Neural cell (in vitro differentiated cells): ENCODE data around the gene IMMP2L. TPM values are rescaled to one million over a fixed set of nuclear protein-coding genes. Genes with fewer than 3 reads are reported as not detected.

Experiments
- H2AFZ ChIP-seq: fragments of 200-600, 300-800 bp; sonication (generic), shearing (Covaris generic); 2 replicates; pipeline ENCODE4 v1.6.0; 2014; ENCODE audit warnings: low read depth, mild to moderate bottlenecking, antibody characterized with exemption, low read length, moderate library complexity
- H3F3A ChIP-seq: fragments of 200-600 bp; shearing (Covaris generic); 2 replicates; pipeline ENCODE4 v1.6.1; 2016; ENCODE audit warnings: mild to moderate bottlenecking, moderate library complexity, mixed read lengths, antibody characterized with exemption, low read length; ENCODE audit not compliant: insufficient read depth, poor library complexity, severe bottlenecking
- H3K27ac ChIP-seq: fragments of 200-600, 300-800 bp; sonication (generic), shearing (Covaris generic); 2 replicates; pipeline ENCODE4 v1.5.1; 2014; ENCODE audit warnings: mild to moderate bottlenecking, low read length, moderate library complexity
- H3K27me3 ChIP-seq: fragments of 300-800, 200-600 bp; sonication (generic), shearing (Covaris generic); 2 replicates; pipeline ENCODE4 v1.6.0; 2014; ENCODE audit warnings: mild to moderate bottlenecking, low read depth, low read length, moderate library complexity; ENCODE audit not compliant: insufficient read depth
- H3K36me3 ChIP-seq: fragments of 300-800, 200-600 bp; sonication (generic), shearing (Covaris generic); 2 replicates; pipeline ENCODE4 v1.5.1; 2014; ENCODE audit warnings: mild to moderate bottlenecking, antibody characterized with exemption, low read length, moderate library complexity; ENCODE audit not compliant: insufficient read depth
- H3K4me2 ChIP-seq: fragments of 300-800, 200-600 bp; sonication (generic), shearing (Covaris generic); 2 replicates; pipeline ENCODE4 v1.6.0; 2014; ENCODE audit warnings: mild to moderate bottlenecking, low read length
- H3K4me3 ChIP-seq: fragments of 300-800, 200-600 bp; sonication (generic), shearing (Covaris generic); 2 replicates; pipeline ENCODE4 v1.5.1; 2014; ENCODE audit warnings: mild to moderate bottlenecking, low read length, moderate library complexity
- H3K79me2 ChIP-seq: fragments of 200-600 bp; shearing (Covaris generic); replicated peaks from 2 replicates; pipeline ENCODE4 v1.6.0; 2014; ENCODE audit warnings: mild to moderate bottlenecking, low read length, moderate library complexity; ENCODE audit not compliant: insufficient read depth
- H3K9ac ChIP-seq: fragments of 300-800, 200-600 bp; sonication (generic), shearing (Covaris generic); 2 replicates; pipeline ENCODE4 v1.6.1; 2016; ENCODE audit warnings: mild to moderate bottlenecking, low read length, mixed read lengths
- H3K9me2 ChIP-seq: fragments of 200-600 bp; shearing (Covaris generic); 2 replicates; pipeline ENCODE4 v1.6.1; 2016; ENCODE audit warnings: mild to moderate bottlenecking, low read length, mixed read lengths; ENCODE audit not compliant: insufficient read depth
- H3K9me3 ChIP-seq: fragments of 200-600, 300-800 bp; sonication (generic), shearing (Covaris generic); 2 replicates; pipeline ENCODE4 v1.6.1; 2016; ENCODE audit warnings: mild to moderate bottlenecking, mixed run types, low read length, moderate library complexity, mixed read lengths
- H4K20me1 ChIP-seq: fragments of 200-600 bp; shearing (Covaris generic); 2 replicates; pipeline ENCODE4 v1.6.1; 2016; ENCODE audit warnings: mild to moderate bottlenecking, mixed run types; ENCODE audit not compliant: insufficient read depth
- EP300 ChIP-seq: fragments of 450-650 bp; conservative IDR thresholded peaks from 2 replicates; pipeline ENCODE4 v1.6.1; 2014; ENCODE audit warnings: antibody characterized with exemption, mild to moderate bottlenecking, moderate library complexity; ENCODE audit not compliant: poor library complexity, severe bottlenecking
- EZH2 ChIP-seq: fragments of 200-600, 300-800 bp; shearing (Covaris generic), sonication (generic); IDR thresholded peaks from 2 replicates; pipeline ENCODE4 v1.6.1; 2014; ENCODE audit warnings: antibody characterized with exemption, low read length, borderline replicate concordance, mild to moderate bottlenecking; ENCODE audit not compliant: insufficient read depth, poor library complexity, severe bottlenecking
- MXI1 ChIP-seq: fragments of 450-650 bp; conservative IDR thresholded peaks from 2 replicates; pipeline ENCODE4 v1.6.1; 2014; ENCODE audit warnings: antibody characterized with exemption, mild to moderate bottlenecking; ENCODE audit not compliant: poor library complexity, severe bottlenecking
- POLR2AphosphoS5 ChIP-seq: IDR thresholded peaks from 2 replicates; pipeline ENCODE4 v1.6.1; 2012
- RAD21 ChIP-seq: fragments of 450-650 bp; conservative IDR thresholded peaks from 2 replicates; pipeline ENCODE4 v1.6.1; 2014; ENCODE audit warnings: antibody characterized with exemption, mild to moderate bottlenecking, moderate library complexity
- SMC3 ChIP-seq: fragments of 450-650 bp; conservative IDR thresholded peaks from 2 replicates; pipeline ENCODE4 v1.6.1; 2014; ENCODE audit warnings: antibody characterized with exemption, mild to moderate bottlenecking, moderate library complexity; ENCODE audit not compliant: poor library complexity
- TAF1 ChIP-seq: IDR thresholded peaks from 2 replicates; pipeline ENCODE4 v1.6.1; 2012; ENCODE audit warnings: low read depth
- polyA plus RNA-seq: library from polyadenylated mRNA; depleted of rRNA; stranded (reverse); fragments of >200 nt; gene quantifications from 2 replicates; pipeline ENCODE4 v1.2.3, GENCODE V29; 2014
- TF ChIP-seq, protein P1 (sequence below): IDR thresholded peaks from 2 replicates; pipeline ENCODE4 v1.6.1; 2012; ENCODE audit warnings: borderline replicate concordance
- TF ChIP-seq, protein P2 (sequence below): fragments of 450-650 bp; IDR thresholded peaks from 2 replicates; pipeline ENCODE4 v1.5.1; 2014; ENCODE audit warnings: antibody characterized with exemption, mild to moderate bottlenecking, moderate library complexity; ENCODE audit not compliant: poor library complexity, severe bottlenecking

Gene IMMP2L
- polyA plus RNA-seq, 1 donor from 2014 or later = 9.7 TPM

DNA sequence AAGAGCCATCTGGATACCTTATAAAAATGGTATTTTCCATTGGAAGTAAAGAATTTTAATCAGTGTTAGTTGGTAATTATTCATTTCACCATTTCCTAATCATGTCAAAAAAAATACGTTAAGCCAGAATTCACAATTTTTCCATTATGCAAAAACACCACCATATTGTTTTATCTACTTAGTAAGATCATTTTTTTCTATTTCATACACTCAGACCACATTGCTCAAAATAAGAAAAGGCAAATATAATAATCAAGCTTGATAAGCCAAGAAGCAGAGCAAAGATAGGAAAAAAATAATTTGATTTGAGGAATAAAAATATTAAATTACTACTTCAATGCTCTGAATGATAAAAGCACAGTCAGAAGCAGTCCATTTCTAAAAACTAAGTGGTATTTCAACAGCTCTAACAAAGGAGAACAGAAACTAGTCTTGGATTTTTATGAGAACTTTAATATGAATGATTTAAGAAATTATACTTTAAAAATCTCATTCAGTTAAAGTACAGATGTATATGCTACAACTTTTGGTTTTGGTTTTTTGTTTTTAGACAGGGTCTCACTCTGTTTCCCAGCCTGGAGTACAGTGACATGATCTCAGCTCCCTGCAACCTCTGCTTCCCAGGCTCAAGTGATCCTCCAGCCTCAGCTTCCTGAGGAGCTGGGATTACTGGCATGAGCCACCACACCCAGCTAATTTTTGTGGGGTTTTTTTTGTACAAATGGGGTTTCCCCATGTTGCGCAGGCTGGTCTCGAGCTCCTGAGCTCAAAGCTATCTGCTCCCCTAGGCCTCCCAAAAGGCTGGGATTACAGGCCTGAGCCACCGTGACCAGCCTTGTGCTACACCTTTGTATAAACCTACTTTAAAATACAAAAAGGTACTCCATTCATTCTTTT, 424.7 kb downstream of the IMMP2L start:
- no peaks in the 10 kb centered on the region for H3K36me3 ChIP-seq
- H2AFZ ChIP-seq = no peak overlapping the region
- no peak overlapping the region for H3K4me3 ChIP-seq
- H4K20me1 ChIP-seq = no peaks in the 10 kb centered on the region
- H3K27me3 ChIP-seq = no peaks in the 10 kb centered on the region
- H3K9ac ChIP-seq = no peak overlapping the region
- H3K79me2 ChIP-seq = no peaks in the 10 kb centered on the region
- H3K9me2 ChIP-seq = no peaks in the 10 kb centered on the region
- no peak overlapping the region for H3K27ac ChIP-seq
- TF ChIP-seq MXI1 = no peak
- no peak for TF ChIP-seq POLR2AphosphoS5
- TF ChIP-seq, protein P1, sequence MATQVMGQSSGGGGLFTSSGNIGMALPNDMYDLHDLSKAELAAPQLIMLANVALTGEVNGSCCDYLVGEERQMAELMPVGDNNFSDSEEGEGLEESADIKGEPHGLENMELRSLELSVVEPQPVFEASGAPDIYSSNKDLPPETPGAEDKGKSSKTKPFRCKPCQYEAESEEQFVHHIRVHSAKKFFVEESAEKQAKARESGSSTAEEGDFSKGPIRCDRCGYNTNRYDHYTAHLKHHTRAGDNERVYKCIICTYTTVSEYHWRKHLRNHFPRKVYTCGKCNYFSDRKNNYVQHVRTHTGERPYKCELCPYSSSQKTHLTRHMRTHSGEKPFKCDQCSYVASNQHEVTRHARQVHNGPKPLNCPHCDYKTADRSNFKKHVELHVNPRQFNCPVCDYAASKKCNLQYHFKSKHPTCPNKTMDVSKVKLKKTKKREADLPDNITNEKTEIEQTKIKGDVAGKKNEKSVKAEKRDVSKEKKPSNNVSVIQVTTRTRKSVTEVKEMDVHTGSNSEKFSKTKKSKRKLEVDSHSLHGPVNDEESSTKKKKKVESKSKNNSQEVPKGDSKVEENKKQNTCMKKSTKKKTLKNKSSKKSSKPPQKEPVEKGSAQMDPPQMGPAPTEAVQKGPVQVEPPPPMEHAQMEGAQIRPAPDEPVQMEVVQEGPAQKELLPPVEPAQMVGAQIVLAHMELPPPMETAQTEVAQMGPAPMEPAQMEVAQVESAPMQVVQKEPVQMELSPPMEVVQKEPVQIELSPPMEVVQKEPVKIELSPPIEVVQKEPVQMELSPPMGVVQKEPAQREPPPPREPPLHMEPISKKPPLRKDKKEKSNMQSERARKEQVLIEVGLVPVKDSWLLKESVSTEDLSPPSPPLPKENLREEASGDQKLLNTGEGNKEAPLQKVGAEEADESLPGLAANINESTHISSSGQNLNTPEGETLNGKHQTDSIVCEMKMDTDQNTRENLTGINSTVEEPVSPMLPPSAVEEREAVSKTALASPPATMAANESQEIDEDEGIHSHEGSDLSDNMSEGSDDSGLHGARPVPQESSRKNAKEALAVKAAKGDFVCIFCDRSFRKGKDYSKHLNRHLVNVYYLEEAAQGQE = no peak
- TF ChIP-seq, protein P2, sequence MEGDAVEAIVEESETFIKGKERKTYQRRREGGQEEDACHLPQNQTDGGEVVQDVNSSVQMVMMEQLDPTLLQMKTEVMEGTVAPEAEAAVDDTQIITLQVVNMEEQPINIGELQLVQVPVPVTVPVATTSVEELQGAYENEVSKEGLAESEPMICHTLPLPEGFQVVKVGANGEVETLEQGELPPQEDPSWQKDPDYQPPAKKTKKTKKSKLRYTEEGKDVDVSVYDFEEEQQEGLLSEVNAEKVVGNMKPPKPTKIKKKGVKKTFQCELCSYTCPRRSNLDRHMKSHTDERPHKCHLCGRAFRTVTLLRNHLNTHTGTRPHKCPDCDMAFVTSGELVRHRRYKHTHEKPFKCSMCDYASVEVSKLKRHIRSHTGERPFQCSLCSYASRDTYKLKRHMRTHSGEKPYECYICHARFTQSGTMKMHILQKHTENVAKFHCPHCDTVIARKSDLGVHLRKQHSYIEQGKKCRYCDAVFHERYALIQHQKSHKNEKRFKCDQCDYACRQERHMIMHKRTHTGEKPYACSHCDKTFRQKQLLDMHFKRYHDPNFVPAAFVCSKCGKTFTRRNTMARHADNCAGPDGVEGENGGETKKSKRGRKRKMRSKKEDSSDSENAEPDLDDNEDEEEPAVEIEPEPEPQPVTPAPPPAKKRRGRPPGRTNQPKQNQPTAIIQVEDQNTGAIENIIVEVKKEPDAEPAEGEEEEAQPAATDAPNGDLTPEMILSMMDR = no peak
- TF ChIP-seq RAD21 = no peak
- TF ChIP-seq EZH2 = no peak
- no peak for TF ChIP-seq TAF1
- no peak for TF ChIP-seq EP300
- TF ChIP-seq SMC3 = no peak
- H3F3A ChIP-seq = no peaks in the 10 kb centered on the region
- no peak overlapping the region for H3K4me2 ChIP-seq
- no peaks in the 10 kb centered on the region for H3K9me3 ChIP-seq

DNA sequence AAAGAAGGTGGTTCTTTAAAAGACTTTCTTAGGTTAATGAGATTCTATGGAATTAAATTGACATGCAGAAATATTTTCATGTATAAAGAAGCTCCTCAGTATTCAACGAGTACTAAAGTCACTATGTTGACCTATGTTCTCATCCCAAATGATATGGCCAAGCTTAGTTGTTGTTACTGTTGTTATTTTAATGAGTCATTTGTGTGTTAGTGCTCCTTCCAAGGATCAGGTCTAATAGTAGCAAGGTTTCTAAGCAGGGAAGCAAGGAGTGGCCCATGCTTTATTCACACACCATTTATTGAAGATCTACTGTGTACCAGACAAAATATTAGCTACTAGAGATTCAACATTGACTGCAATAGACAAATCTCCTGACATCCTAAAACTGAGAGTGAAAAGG, 429.5 kb downstream of the IMMP2L start:
- H4K20me1 ChIP-seq = no peaks in the 10 kb centered on the region
- H3F3A ChIP-seq = no peaks in the 10 kb centered on the region
- no peak for TF ChIP-seq RAD21
- TF ChIP-seq TAF1 = no peak
- TF ChIP-seq, protein P2 = no peak
- TF ChIP-seq, protein P1 = no peak
- TF ChIP-seq POLR2AphosphoS5 = no peak
- TF ChIP-seq MXI1 = no peak
- no peak for TF ChIP-seq EP300
- TF ChIP-seq EZH2 = no peak
- no peak for TF ChIP-seq SMC3
- no peak overlapping the region for H3K4me2 ChIP-seq
- H3K27me3 ChIP-seq = no peaks in the 10 kb centered on the region
- H3K9me3 ChIP-seq = no peaks in the 10 kb centered on the region
- H3K36me3 ChIP-seq = no peaks in the 10 kb centered on the region
- no peak overlapping the region for H3K9ac ChIP-seq
- no peaks in the 10 kb centered on the region for H3K9me2 ChIP-seq
- no peak overlapping the region for H2AFZ ChIP-seq
- no peaks in the 10 kb centered on the region for H3K79me2 ChIP-seq
- H3K4me3 ChIP-seq = no peak overlapping the region
- H3K27ac ChIP-seq = no peak overlapping the region
